ENCODE data around the gene AJUBA. TPM values are rescaled to one million over a fixed set of nuclear protein-coding genes. Genes with fewer than 3 reads are reported as not detected.

AJUBA gene
- total and polyA plus RNA-seq, 8 donors = 37.9 to 51.9 (median 40.0) TPM

- Histone ChIP-seq H3K4me3 (no peak overlapping the region), H3K4me1 (peaks cover 6 to 36% of the 10 kb centered on the region in 2 donors), H3K36me3 (peaks cover 0 to 65% of the 10 kb centered on the region in 2 donors), H3K9me3 (no peaks in the 10 kb centered on the region), H3K27me3 (no peaks in the 10 kb centered on the region), H3K27ac (no peak overlapping the region)
- DNase-seq = no peak
- intact Hi-C loops (cut with DNase I) = no loop called here
- no peak for ATAC-seq
- no peak for TF ChIP-seq CTCF (IDR thresholded peaks at IDR 0.05)
These were observed 58.6 kb downstream of the AJUBA start for GRCh38 chr14:22923746-22924145.

GRCh38 chr14:22922294-22922693 is 60.1 kb downstream of the AJUBA start:
- Histone ChIP-seq H3K4me3 (no peak overlapping the region), H3K4me1 (peaks cover 7 to 31% of the 10 kb centered on the region in 2 donors), H3K27me3 (no peaks in the 10 kb centered on the region), H3K36me3 (peaks cover 0 to 65% of the 10 kb centered on the region in 2 donors), H3K9me3 (no peaks in the 10 kb centered on the region), H3K27ac (no peak overlapping the region)
- ATAC-seq (no peak), DNase-seq (no peak)
- TF ChIP-seq CTCF (IDR thresholded peaks at IDR 0.05) = no peak
- intact Hi-C loops (cut with DNase I) = no loop called here

Other genes with a start within 250 kb of the AJUBA start
- gene OXA1L, start 215.9 kb downstream of the AJUBA start, total RNA-seq = 10 to 100 TPM; 92.5 to 95.6 TPM
- 100 to 1,000 TPM; 134 to 153 (median 146) TPM for gene OXA1L, start 215.9 kb downstream of the AJUBA start, polyA plus RNA-seq (ENCODE audit: insufficient read length in 6 of 6)
- 10 to 100 TPM; 41.2 to 67.6 TPM for gene SLC7A7, start 167.1 kb downstream of the AJUBA start, total RNA-seq
- 10 to 100 TPM in 3 of 6 donors, 1 to 10 TPM in 3; 9.6 to 11.2 (median 9.9) TPM for gene SLC7A7, start 167.1 kb downstream of the AJUBA start, polyA plus RNA-seq (ENCODE audit: insufficient read length in 6 of 6)
- gene MRPL52, start 152.7 kb downstream of the AJUBA start, total RNA-seq = 10 to 100 TPM; 72.3 to 84.7 TPM
- 10 to 100 TPM; 57.0 to 86.9 (median 68.4) TPM for gene MRPL52, start 152.7 kb downstream of the AJUBA start, polyA plus RNA-seq (ENCODE audit: insufficient read length in 6 of 6)
- gene MMP14, start 146.0 kb downstream of the AJUBA start, total RNA-seq = 100 to 1,000 TPM; 201 to 225 TPM
- 100 to 1,000 TPM; 169 to 211 (median 183) TPM for gene MMP14, start 146.0 kb downstream of the AJUBA start, polyA plus RNA-seq (ENCODE audit: insufficient read length in 6 of 6)
- 100 to 1,000 TPM; 141 to 147 TPM for gene LRP10, start 110.8 kb downstream of the AJUBA start, total RNA-seq
- gene LRP10, start 110.8 kb downstream of the AJUBA start, polyA plus RNA-seq (ENCODE audit: insufficient read length in 6 of 6) = 10 to 100 TPM; 49.3 to 60.4 (median 57.7) TPM
- under 1 TPM; 0.29 to 0.73 TPM for gene REM2, start 99.3 kb downstream of the AJUBA start, total RNA-seq
- 1 to 10 TPM in 1 of 6 donors, under 1 TPM in 5; 0.56 to 1.3 (median 0.87) TPM for gene REM2, start 99.3 kb downstream of the AJUBA start, polyA plus RNA-seq (ENCODE audit: insufficient read length in 6 of 6)
- 10 to 100 TPM; 64.9 to 81.8 TPM for gene RBM23, start 63.4 kb downstream of the AJUBA start, total RNA-seq
- 100 to 1,000 TPM in 5 of 6 donors, 10 to 100 TPM in 1; 96.3 to 133 (median 115) TPM for gene RBM23, start 63.4 kb downstream of the AJUBA start, polyA plus RNA-seq (ENCODE audit: insufficient read length in 6 of 6)
- gene PRMT5, start 53.2 kb downstream of the AJUBA start, total RNA-seq = 10 to 100 TPM; 48.7 to 73.3 TPM
- gene PRMT5, start 53.2 kb downstream of the AJUBA start, polyA plus RNA-seq (ENCODE audit: insufficient read length in 6 of 6) = 100 to 1,000 TPM; 105 to 143 (median 135) TPM
- 10 to 100 TPM; 47.6 to 51.4 TPM for gene HAUS4, start 25.5 kb downstream of the AJUBA start, total RNA-seq
- 10 to 100 TPM; 60.1 to 82.6 (median 71.2) TPM for gene HAUS4, start 25.5 kb downstream of the AJUBA start, polyA plus RNA-seq (ENCODE audit: insufficient read length in 6 of 6)
- gene C14orf93, start 27.6 kb upstream of the AJUBA start, total RNA-seq = 1 to 10 TPM; 8.3 TPM
- 10 to 100 TPM; 21.2 to 24.0 (median 21.6) TPM for gene C14orf93, start 27.6 kb upstream of the AJUBA start, polyA plus RNA-seq (ENCODE audit: insufficient read length in 6 of 6)
- gene PSMB5, start 52.3 kb upstream of the AJUBA start, total RNA-seq = 100 to 1,000 TPM; 114 to 140 TPM
- gene PSMB5, start 52.3 kb upstream of the AJUBA start, polyA plus RNA-seq (ENCODE audit: insufficient read length in 6 of 6) = 100 to 1,000 TPM; 174 to 199 (median 181) TPM
- gene PSMB11, start 59.7 kb upstream of the AJUBA start, total RNA-seq = not detected
- not detected for gene PSMB11, start 59.7 kb upstream of the AJUBA start, polyA plus RNA-seq (ENCODE audit: insufficient read length in 6 of 6)
- gene CDH24, start 75.0 kb upstream of the AJUBA start, total RNA-seq = 1 to 10 TPM; 6.1 to 9.2 TPM
- gene CDH24, start 75.0 kb upstream of the AJUBA start, polyA plus RNA-seq (ENCODE audit: insufficient read length in 6 of 6) = 10 to 100 TPM; 11.0 to 14.8 (median 11.8) TPM
- 100 to 1,000 TPM; 137 to 159 TPM for gene ACIN1, start 112.6 kb upstream of the AJUBA start, total RNA-seq
- 100 to 1,000 TPM; 283 to 380 (median 336) TPM for gene ACIN1, start 112.6 kb upstream of the AJUBA start, polyA plus RNA-seq (ENCODE audit: insufficient read length in 6 of 6)
- gene C14orf119, start 113.0 kb upstream of the AJUBA start, total RNA-seq = 10 to 100 TPM; 52.6 to 67.6 TPM
- 10 to 100 TPM; 57.9 to 65.3 (median 63.5) TPM for gene C14orf119, start 113.0 kb upstream of the AJUBA start, polyA plus RNA-seq (ENCODE audit: insufficient read length in 6 of 6)
- not detected for gene CIROP, start 122.4 kb upstream of the AJUBA start, total RNA-seq
- gene CIROP, start 122.4 kb upstream of the AJUBA start, polyA plus RNA-seq (ENCODE audit: insufficient read length in 6 of 6) = under 1 TPM in 2 of 6 donors, not detected in 4; 0.06 to 0.08 TPM
- gene CEBPE, start 136.7 kb upstream of the AJUBA start, total RNA-seq = 1 to 10 TPM in 1 of 2 donors, under 1 TPM in 1; 0.26 to 1.0 TPM
- gene CEBPE, start 136.7 kb upstream of the AJUBA start, polyA plus RNA-seq (ENCODE audit: insufficient read length in 6 of 6) = under 1 TPM in 4 of 6 donors, not detected in 2; 0.14 to 0.26 (median 0.18) TPM
- gene SLC7A8, start 201.1 kb upstream of the AJUBA start, total RNA-seq = 10 to 100 TPM; 38.5 to 42.2 TPM
- gene SLC7A8, start 201.1 kb upstream of the AJUBA start, polyA plus RNA-seq (ENCODE audit: insufficient read length in 6 of 6) = 100 to 1,000 TPM; 112 to 153 (median 132) TPM